ENCODE measurements around the gene TM9SF1. TPM values are rescaled to one million over a fixed set of nuclear protein-coding genes. Genes with fewer than 3 reads are reported as not detected.
A peak's percentile ranks its signal among the peaks of the same experiment; 100 is the strongest.

The TM9SF1 gene
- total and polyA plus RNA-seq, 2 of the 13 experiments (the other 11 are each of a cell fraction or from before 2014, with no cell fraction given), result 83.2 to 110 TPM

DNA sequence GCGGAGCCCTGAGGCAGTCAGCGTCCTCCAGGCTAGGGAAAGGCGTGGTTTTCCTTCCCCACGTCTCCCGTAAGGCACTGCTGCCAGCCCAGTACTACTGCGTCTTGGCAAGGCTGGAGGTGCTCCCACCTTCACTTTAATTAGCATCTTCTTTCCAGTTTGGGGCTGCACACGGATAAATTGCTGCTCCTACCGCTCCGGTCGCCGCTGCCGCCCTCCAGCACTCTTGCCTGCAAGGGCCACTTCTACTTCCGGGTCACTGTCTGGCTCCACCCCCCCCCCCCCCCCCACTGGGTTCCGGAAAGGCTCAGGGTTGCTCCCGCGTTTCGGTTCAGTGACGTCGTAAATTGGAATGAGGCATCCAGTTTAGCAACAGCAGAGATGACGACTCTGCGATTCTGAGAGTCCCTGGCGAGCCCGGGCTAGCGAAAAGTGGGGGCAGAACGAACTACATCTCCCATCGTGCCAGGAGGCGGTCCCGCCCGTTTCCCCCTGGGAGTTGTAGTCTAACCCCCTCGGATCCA, 36.9 kb upstream of the TM9SF1 start, which contains the start of gene NEDD8 (continued):
- peak; percentile 76; the same call in 1 of the 2 replicates for TF ChIP-seq HMGXB3 (CRISPR knock-in tag; IDR thresholded peaks at IDR 0.05; ENCODE audit: borderline replicate concordance)
- TF ChIP-seq PRPF4 (IDR thresholded peaks at IDR 0.05; ENCODE audit: low read depth, low read length, poor library complexity, severe bottlenecking), result no peak
- TF ChIP-seq BRD4 (CRISPR knock-in tag; IDR thresholded peaks at IDR 0.05), result no peak; the same call in 1 of the 2 replicates
- TF ChIP-seq ETV6 (CRISPR knock-in tag; conservative IDR thresholded peaks at IDR 0.05), result no peak
- TF ChIP-seq ZNF326 (CRISPR knock-in tag; IDR thresholded peaks at IDR 0.05; ENCODE audit: borderline replicate concordance), result peak; percentile 79; the same call in 1 of the 2 replicates
- no peak for TF ChIP-seq CHD4 (IDR thresholded peaks at IDR 0.05; ENCODE audit: borderline replicate concordance, low read length)
- TF ChIP-seq HOXA9 (CRISPR knock-in tag; IDR thresholded peaks at IDR 0.05; ENCODE audit: borderline replicate concordance), result no peak
- no peak for TF ChIP-seq IKZF1 (IDR thresholded peaks at IDR 0.05)
- peak; percentile 27 for TF ChIP-seq ELF3 (CRISPR knock-in tag; IDR thresholded peaks at IDR 0.05)
- TF ChIP-seq DNMT3B (CRISPR knock-in tag; conservative IDR thresholded peaks at IDR 0.05), result 0 out of 2 replicates have a peak, but pooled peaks have one; percentile 72
- TF ChIP-seq PATZ1 (CRISPR knock-in tag; IDR thresholded peaks at IDR 0.05), result peak; percentile 66
- TF ChIP-seq ZIK1 (CRISPR knock-in tag; IDR thresholded peaks at IDR 0.05; ENCODE audit: borderline replicate concordance, low read depth), result no peak; the same call in 1 of the 2 replicates
- no peak for TF ChIP-seq PTBP1 (IDR thresholded peaks at IDR 0.05; ENCODE audit: low read depth, low read length, poor library complexity, severe bottlenecking)
- 0 out of 2 replicates have a peak, but pooled peaks have one; percentile 11 for TF ChIP-seq BHLHE40 (IDR thresholded peaks at IDR 0.05; ENCODE audit: low read length)
- no peak for TF ChIP-seq DPF2 (CRISPR knock-in tag; IDR thresholded peaks at IDR 0.05; ENCODE audit: borderline replicate concordance, low read depth)
- no peak for TF ChIP-seq MTA3 (CRISPR knock-in tag; IDR thresholded peaks at IDR 0.05)
- no peak; the same call in 1 of the 2 replicates for TF ChIP-seq SOX5 (CRISPR knock-in tag; IDR thresholded peaks at IDR 0.05; ENCODE audit: borderline replicate concordance)
- TF ChIP-seq NFATC3 (CRISPR knock-in tag; IDR thresholded peaks at IDR 0.05), result peak; percentile 88; the same call in 1 of the 2 replicates
- 0 out of 2 replicates have a peak, but pooled peaks have one; percentile 21 for TF ChIP-seq ZSCAN12 (CRISPR knock-in tag; IDR thresholded peaks at IDR 0.05)
- TF ChIP-seq, protein P1, sequence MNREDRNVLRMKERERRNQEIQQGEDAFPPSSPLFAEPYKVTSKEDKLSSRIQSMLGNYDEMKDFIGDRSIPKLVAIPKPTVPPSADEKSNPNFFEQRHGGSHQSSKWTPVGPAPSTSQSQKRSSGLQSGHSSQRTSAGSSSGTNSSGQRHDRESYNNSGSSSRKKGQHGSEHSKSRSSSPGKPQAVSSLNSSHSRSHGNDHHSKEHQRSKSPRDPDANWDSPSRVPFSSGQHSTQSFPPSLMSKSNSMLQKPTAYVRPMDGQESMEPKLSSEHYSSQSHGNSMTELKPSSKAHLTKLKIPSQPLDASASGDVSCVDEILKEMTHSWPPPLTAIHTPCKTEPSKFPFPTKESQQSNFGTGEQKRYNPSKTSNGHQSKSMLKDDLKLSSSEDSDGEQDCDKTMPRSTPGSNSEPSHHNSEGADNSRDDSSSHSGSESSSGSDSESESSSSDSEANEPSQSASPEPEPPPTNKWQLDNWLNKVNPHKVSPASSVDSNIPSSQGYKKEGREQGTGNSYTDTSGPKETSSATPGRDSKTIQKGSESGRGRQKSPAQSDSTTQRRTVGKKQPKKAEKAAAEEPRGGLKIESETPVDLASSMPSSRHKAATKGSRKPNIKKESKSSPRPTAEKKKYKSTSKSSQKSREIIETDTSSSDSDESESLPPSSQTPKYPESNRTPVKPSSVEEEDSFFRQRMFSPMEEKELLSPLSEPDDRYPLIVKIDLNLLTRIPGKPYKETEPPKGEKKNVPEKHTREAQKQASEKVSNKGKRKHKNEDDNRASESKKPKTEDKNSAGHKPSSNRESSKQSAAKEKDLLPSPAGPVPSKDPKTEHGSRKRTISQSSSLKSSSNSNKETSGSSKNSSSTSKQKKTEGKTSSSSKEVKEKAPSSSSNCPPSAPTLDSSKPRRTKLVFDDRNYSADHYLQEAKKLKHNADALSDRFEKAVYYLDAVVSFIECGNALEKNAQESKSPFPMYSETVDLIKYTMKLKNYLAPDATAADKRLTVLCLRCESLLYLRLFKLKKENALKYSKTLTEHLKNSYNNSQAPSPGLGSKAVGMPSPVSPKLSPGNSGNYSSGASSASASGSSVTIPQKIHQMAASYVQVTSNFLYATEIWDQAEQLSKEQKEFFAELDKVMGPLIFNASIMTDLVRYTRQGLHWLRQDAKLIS (CRISPR knock-in tag; IDR thresholded peaks at IDR 0.05), result no peak
- no peak; the same call in 1 of the 2 replicates for TF ChIP-seq MTA1 (CRISPR knock-in tag; IDR thresholded peaks at IDR 0.05; ENCODE audit: borderline replicate concordance)
